GM12878 (cell line): ENCODE results near the gene H6PD. TPM values are rescaled to one million over a fixed set of nuclear protein-coding genes. Genes with fewer than 3 reads are reported as not detected.

ENCODE experiments used
- ATAC-seq: fragments of 200-7000 bp; cut with Tn5 transposase; 3 replicates; pipeline ENCODE4 v1.9.1; 2020; ENCODE audit warnings: mild to moderate bottlenecking, moderate library complexity
- BruUV-seq: library from RNA; stranded (reverse); fragments of 400-500 nt; replicated peaks from 2 replicates; lab custom pipeline; 2021; lab: Mats Ljungman, UMichigan
- CTCF ChIA-PET: fragments of 300-600 bp; sonication (Branson Sonifier 250); formaldehyde crosslinking; extraction: SDS; loops from one replicate; lab custom pipeline; 2021; ENCODE audit warnings: inconsistent platforms; lab: Yijun Ruan, JAX
- POLR2A ChIA-PET: fragments of 350-600 bp; formaldehyde crosslinking; extraction: SDS; loops from one replicate; lab custom pipeline; 2021; ENCODE audit warnings: inconsistent platforms; lab: Charles Lee
- RAD21 ChIA-PET: fragments of 300-600 bp; sonication (Branson Sonifier 250); formaldehyde crosslinking; loops from one replicate; lab custom pipeline; 2023; ENCODE audit warnings: antibody characterized with exemption; ENCODE audit not compliant: unreplicated experiment; lab: Charles Lee
- SMC1A ChIA-PET: fragments of 300-600 bp; sonication (Branson Sonifier 250); formaldehyde crosslinking; loops from one replicate; lab custom pipeline; 2023; ENCODE audit not compliant: unreplicated experiment, uncharacterized antibody; lab: Charles Lee
- DNase-seq: peaks from one replicate; pipeline ENCODE4 v3.0.0-alpha.2; 2011; ENCODE audit warnings: low read depth, low spot score
- FAIRE-seq: peaks from 3 replicates; lab custom pipeline; 2011; peaks lifted over from hg19 to GRCh38; lab: Jason Lieb, UNC
- H2AFZ ChIP-seq: 2 replicates; pipeline ENCODE4 v1.6.0; 2011; ENCODE audit warnings: low read depth, low read length, control low read depth; ENCODE audit not compliant: control insufficient read depth
- H3K27ac ChIP-seq: 2 replicates; pipeline ENCODE4 v1.5.1; 2011; ENCODE audit warnings: control low read depth; ENCODE audit not compliant: control insufficient read depth, insufficient read depth
- H3K27me3 ChIP-seq, 2 experiments: replicated peaks in 1 of 2; 2 replicates each; pipeline versions ENCODE4 v1.6.0 to v1.6.1; 2011; ENCODE audit warnings: low read length in 1 of 2; ENCODE audit not compliant: control insufficient read depth in 2 of 2, insufficient read depth in 2 of 2
- H3K36me3 ChIP-seq, 2 experiments: 2 replicates each; pipeline ENCODE4 v1.5.1; 2011; ENCODE audit warnings: low read length in 1 of 2; ENCODE audit not compliant: control insufficient read depth in 2 of 2, insufficient read depth in 2 of 2
- H3K4me1 ChIP-seq: 2 replicates; pipeline ENCODE4 v1.6.1; 2011; ENCODE audit warnings: mild to moderate bottlenecking, low read length, moderate library complexity, mixed read lengths; ENCODE audit not compliant: control insufficient read depth, insufficient read depth
- H3K4me2 ChIP-seq: 2 replicates; pipeline ENCODE4 v1.6.0; 2011; ENCODE audit warnings: control low read depth; ENCODE audit not compliant: control insufficient read depth, insufficient read depth
- H3K4me3 ChIP-seq: fragments of 200-600 bp; sonication (generic); 2 replicates; pipeline ENCODE4 v1.5.1; 2016
- H3K79me2 ChIP-seq: 2 replicates; pipeline ENCODE4 v1.6.0; 2011; ENCODE audit warnings: low read length; ENCODE audit not compliant: control insufficient read depth, insufficient read depth
- H3K9ac ChIP-seq: 2 replicates; pipeline ENCODE4 v1.8.0; 2011; ENCODE audit warnings: low read length, control low read depth, mixed read lengths; ENCODE audit not compliant: control insufficient read depth, insufficient read depth
- H3K9me3 ChIP-seq: replicated peaks from 3 replicates; pipeline ENCODE4 v1.5.1; 2011; ENCODE audit warnings: mild to moderate bottlenecking, low read length; ENCODE audit not compliant: control insufficient read depth, insufficient read depth
- H4K20me1 ChIP-seq: 2 replicates; pipeline ENCODE4 v1.6.0; 2011; ENCODE audit not compliant: control insufficient read depth, insufficient read depth
- ATF7 ChIP-seq: fragments of 450-650 bp; IDR thresholded peaks from 2 replicates; pipeline ENCODE4 v1.6.1; 2016; ENCODE audit warnings: low read depth, mild to moderate bottlenecking
- BACH1 ChIP-seq: fragments of 450-650 bp; IDR thresholded peaks from 2 replicates; pipeline ENCODE4 v1.6.1; 2017; ENCODE audit warnings: mild to moderate bottlenecking, borderline replicate concordance
- BRCA1 ChIP-seq: IDR thresholded peaks from 2 replicates; pipeline ENCODE4 v1.6.1; 2011; ENCODE audit warnings: low read depth, low read length, improper control_type of control experiment
- CBX5 ChIP-seq: sonication (generic); IDR thresholded peaks from 2 replicates; pipeline ENCODE4 v1.6.1; 2016; ENCODE audit warnings: low read depth, moderate library complexity, mild to moderate bottlenecking, inconsistent platforms
- CREB1 ChIP-seq: IDR thresholded peaks from 2 replicates; pipeline ENCODE4 v1.6.1; 2012; ENCODE audit warnings: low read depth, mild to moderate bottlenecking, inconsistent platforms
- CREM ChIP-seq: IDR thresholded peaks from 2 replicates; pipeline ENCODE4 v1.6.1; 2014; ENCODE audit warnings: antibody characterized with exemption, low read depth
- IKZF2 ChIP-seq, 2 experiments: fragments of 450-650 bp; IDR thresholded peaks; 2 replicates each; pipeline ENCODE4 v1.6.1; 2017; ENCODE audit warnings: mild to moderate bottlenecking in 2 of 2, moderate library complexity in 2 of 2
- KDM1A ChIP-seq: fragments of 200-600 bp; sonication (generic); IDR thresholded peaks from 2 replicates; pipeline ENCODE4 v1.6.1; 2016; ENCODE audit warnings: borderline replicate concordance
- MEF2A ChIP-seq: IDR thresholded peaks from 2 replicates; pipeline ENCODE4 v1.6.1; 2011; ENCODE audit warnings: low read depth, mild to moderate bottlenecking, low read length, moderate library complexity; ENCODE audit not compliant: insufficient read depth
- MTA2 ChIP-seq: fragments of 450-650 bp; IDR thresholded peaks from 2 replicates; pipeline ENCODE4 v1.6.1; 2016; ENCODE audit warnings: low read depth, mild to moderate bottlenecking, moderate library complexity
- NFIC ChIP-seq: IDR thresholded peaks from 2 replicates; pipeline ENCODE4 v1.6.1; 2012; ENCODE audit warnings: low read depth, mild to moderate bottlenecking, inconsistent platforms, low read length, moderate library complexity
- NFYB ChIP-seq: IDR thresholded peaks from 2 replicates; pipeline ENCODE4 v1.6.1; 2011; ENCODE audit warnings: low read depth, mild to moderate bottlenecking, low read length, improper control_type of control experiment, moderate library complexity; ENCODE audit not compliant: insufficient read depth
- NR2C1 ChIP-seq: fragments of 450-650 bp; IDR thresholded peaks from 2 replicates; pipeline ENCODE4 v1.6.1; 2017; ENCODE audit warnings: antibody characterized with exemption, mild to moderate bottlenecking, moderate library complexity
- NR2F1 ChIP-seq: fragments of 450-650 bp; conservative IDR thresholded peaks from 2 replicates; pipeline ENCODE4 v1.6.1; 2017; ENCODE audit warnings: mild to moderate bottlenecking
- NRF1 ChIP-seq: conservative IDR thresholded peaks from 2 replicates; pipeline ENCODE4 v1.6.1; 2011; ENCODE audit warnings: mild to moderate bottlenecking, low read depth, low read length, improper control_type of control experiment
- POLR2A ChIP-seq: IDR thresholded peaks from 2 replicates; pipeline ENCODE4 v1.6.1; 2011; ENCODE audit warnings: low read depth, mild to moderate bottlenecking, low read length
- SP1 ChIP-seq: IDR thresholded peaks from one replicate; pipeline ENCODE4 v1.6.1; 2011; ENCODE audit warnings: low read depth, low read length
- TCF3 ChIP-seq: IDR thresholded peaks from 2 replicates; pipeline ENCODE4 v1.6.1; 2012; ENCODE audit warnings: low read depth, mild to moderate bottlenecking, low read length, borderline replicate concordance; ENCODE audit not compliant: insufficient read depth
- ZSCAN29 ChIP-seq: fragments of 450-650 bp; IDR thresholded peaks from 2 replicates; pipeline ENCODE4 v1.6.1; 2017; ENCODE audit warnings: mild to moderate bottlenecking, moderate library complexity
- WGBS: methylation state at CpG from one replicate; pipeline ENCODE4 v1.1.6; 2016; ENCODE audit warnings: low lambda C conversion rate; ENCODE audit not compliant: insufficient replicate concordance, insufficient coverage; ENCODE audit errors: missing lambda C conversion rate; 5-methylcytosine and 5-hydroxymethylcytosine counted together
- in situ Hi-C: fragments of 300-500 bp; cut with MboI; formaldehyde crosslinking; loops from 9 replicates; pipeline ENCODE4 v1.14.3; 2018; ENCODE audit warnings: mixed read lengths
- intact Hi-C: fragments of 100-400 bp; cut with micrococcal nuclease; formaldehyde crosslinking; loops from one replicate; pipeline ENCODE4 v1.14.2; 2022; ENCODE audit not compliant: unreplicated experiment
- polyA plus RNA-seq, 11 experiments: library from polyadenylated mRNA; depleted of rRNA in 4 of 11; unstranded in 6 of 11; stranded (reverse) in 5 of 11; fragments of >200 nt; fragmentation: Nextera tagmentation in 4 of 11; fragmentation: Illumina TruSeq in 1 of 11; extraction: Ambion mirVana in 4 of 11; extraction: Trizol in 1 of 11; gene quantifications; 1 replicate in 1 of 11; 2 replicates in 10 of 11; pipeline versions ENCODE4 v1.2.1 to v1.2.3, GENCODE V29; 2011 to 2016; ENCODE audit warnings: inconsistent platforms in 2 of 11, missing spikeins in 2 of 11, low read depth in 1 of 11
- total RNA-seq, 4 experiments: library from RNA; depleted of rRNA in 3 of 4; stranded (reverse); fragments of >200 nt in 3 of 4; fragmentation: Illumina TruSeq in 1 of 4; extraction: Trizol in 1 of 4; gene quantifications; 2 replicates each; pipeline versions ENCODE4 v1.2.1 to v1.2.3, GENCODE V29; 2013 to 2021
- TF ChIP-seq, protein P1 (sequence below): IDR thresholded peaks from 2 replicates; pipeline ENCODE4 v1.6.1; 2011; ENCODE audit warnings: borderline replicate concordance, low read depth, mild to moderate bottlenecking, moderate library complexity, mixed read lengths, low read length; ENCODE audit not compliant: insufficient read depth; ENCODE audit errors: extremely low read length
- TF ChIP-seq, protein P2 (sequence below): fragments of 450-650 bp; IDR thresholded peaks from 2 replicates; pipeline ENCODE4 v1.6.1; 2017; ENCODE audit warnings: mild to moderate bottlenecking, moderate library complexity
- TF ChIP-seq, protein P3 (sequence below): IDR thresholded peaks from 2 replicates; pipeline ENCODE4 v1.6.1; 2012; ENCODE audit warnings: low read depth, low read length, improper control_type of control experiment

H6PD gene
- total and polyA plus RNA-seq, 10 of the 15 experiments (the other 5 are each of a cell fraction or from before 2014, with no cell fraction given): 1.2 to 20.7 (median 7.7) TPM

DNA sequence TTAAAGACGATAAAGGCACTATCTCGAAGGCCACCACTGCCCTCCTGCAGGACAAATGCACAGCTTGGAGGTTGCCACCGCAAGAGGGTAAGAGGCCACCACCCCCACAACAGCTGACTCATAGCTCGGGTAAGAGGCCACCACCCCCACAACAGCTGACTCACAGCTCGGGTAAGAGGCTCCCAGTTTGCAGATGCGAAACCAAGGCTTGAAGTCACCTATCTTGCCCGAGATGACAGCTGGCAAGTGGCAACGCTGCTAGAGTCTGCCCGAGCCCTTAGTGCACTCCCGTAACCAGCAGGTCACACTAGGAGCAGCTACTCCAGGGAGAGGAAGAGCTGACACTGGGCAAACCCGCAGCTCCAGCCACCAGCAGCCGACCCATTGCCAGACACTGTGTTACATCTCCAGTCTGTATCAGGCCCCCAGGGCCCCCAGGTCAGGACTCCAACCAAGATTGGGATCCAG is 41.0 kb downstream of the H6PD start:
- FAIRE-seq: peak; percentile 79
- peaks cover 10% of the 10 kb centered on the region for H3K4me1 ChIP-seq
- no TSS peak for BruUV-seq
- RAD21 ChIA-PET: interaction anchor here (0.8 to 0.9 kb wide), 2 partner anchors 9 to 216 kb away, joined by 3 to 6 read pairs; no protein-coding TSS in a partner anchor
- H3K27me3 ChIP-seq: no peaks in the 10 kb centered on the region
- H3K36me3 ChIP-seq: no peaks in the 10 kb centered on the region
- CTCF ChIA-PET: interaction anchor here (0.6 to 3.8 kb wide), 7 partner anchors 8 to 387 kb away, joined by 3 to 16 read pairs (median 4); no protein-coding TSS in a partner anchor
- peak; percentile 97 for ATAC-seq
- H3K9ac ChIP-seq: no peak overlapping the region
- 12% methylated on average over 12 of the region's 12 CpGs for WGBS
- intact Hi-C loops (no loop called here), in situ Hi-C loops (no loop called here)
- SMC1A ChIA-PET: interaction anchor here (1.0 to 1.7 kb wide), 6 partner anchors 9 to 215 kb away, joined by 3 to 7 read pairs (median 4); no protein-coding TSS in a partner anchor
- H4K20me1 ChIP-seq: no peaks in the 10 kb centered on the region
- H3K4me3 ChIP-seq: no peak overlapping the region
- POLR2A ChIA-PET: interaction anchor here (0.5 kb wide), 1 partner anchor 205 kb away, joined by 3 read pairs; no protein-coding TSS in a partner anchor
- H3K79me2 ChIP-seq: no peaks in the 10 kb centered on the region
- no peak overlapping the region for H3K27ac ChIP-seq
- 0 out of 2 replicates have a peak overlapping the region, but pooled peaks have one; percentile 5 for H3K4me2 ChIP-seq
- DNase-seq: peak; percentile 59
- no peaks in the 10 kb centered on the region for H3K9me3 ChIP-seq
- H2AFZ ChIP-seq: no peak overlapping the region
- peak; percentile 52 for TF ChIP-seq MTA2
- peak; percentile 21; the same call in 1 of the 2 replicates for TF ChIP-seq CREM
- no peak for TF ChIP-seq CBX5
- no peak for TF ChIP-seq POLR2A
- no peak for TF ChIP-seq KDM1A
- peak; percentile 67; the same call in 1 of the 2 replicates for TF ChIP-seq TCF3
- TF ChIP-seq CREB1: peak; percentile 33; the same call in 1 of the 2 replicates
- TF ChIP-seq, protein P1, sequence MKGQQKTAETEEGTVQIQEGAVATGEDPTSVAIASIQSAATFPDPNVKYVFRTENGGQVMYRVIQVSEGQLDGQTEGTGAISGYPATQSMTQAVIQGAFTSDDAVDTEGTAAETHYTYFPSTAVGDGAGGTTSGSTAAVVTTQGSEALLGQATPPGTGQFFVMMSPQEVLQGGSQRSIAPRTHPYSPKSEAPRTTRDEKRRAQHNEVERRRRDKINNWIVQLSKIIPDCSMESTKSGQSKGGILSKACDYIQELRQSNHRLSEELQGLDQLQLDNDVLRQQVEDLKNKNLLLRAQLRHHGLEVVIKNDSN: no peak
- TF ChIP-seq NRF1: no peak
- peak; percentile 49 for TF ChIP-seq SP1
- TF ChIP-seq NFIC: no peak
- TF ChIP-seq, protein P2, sequence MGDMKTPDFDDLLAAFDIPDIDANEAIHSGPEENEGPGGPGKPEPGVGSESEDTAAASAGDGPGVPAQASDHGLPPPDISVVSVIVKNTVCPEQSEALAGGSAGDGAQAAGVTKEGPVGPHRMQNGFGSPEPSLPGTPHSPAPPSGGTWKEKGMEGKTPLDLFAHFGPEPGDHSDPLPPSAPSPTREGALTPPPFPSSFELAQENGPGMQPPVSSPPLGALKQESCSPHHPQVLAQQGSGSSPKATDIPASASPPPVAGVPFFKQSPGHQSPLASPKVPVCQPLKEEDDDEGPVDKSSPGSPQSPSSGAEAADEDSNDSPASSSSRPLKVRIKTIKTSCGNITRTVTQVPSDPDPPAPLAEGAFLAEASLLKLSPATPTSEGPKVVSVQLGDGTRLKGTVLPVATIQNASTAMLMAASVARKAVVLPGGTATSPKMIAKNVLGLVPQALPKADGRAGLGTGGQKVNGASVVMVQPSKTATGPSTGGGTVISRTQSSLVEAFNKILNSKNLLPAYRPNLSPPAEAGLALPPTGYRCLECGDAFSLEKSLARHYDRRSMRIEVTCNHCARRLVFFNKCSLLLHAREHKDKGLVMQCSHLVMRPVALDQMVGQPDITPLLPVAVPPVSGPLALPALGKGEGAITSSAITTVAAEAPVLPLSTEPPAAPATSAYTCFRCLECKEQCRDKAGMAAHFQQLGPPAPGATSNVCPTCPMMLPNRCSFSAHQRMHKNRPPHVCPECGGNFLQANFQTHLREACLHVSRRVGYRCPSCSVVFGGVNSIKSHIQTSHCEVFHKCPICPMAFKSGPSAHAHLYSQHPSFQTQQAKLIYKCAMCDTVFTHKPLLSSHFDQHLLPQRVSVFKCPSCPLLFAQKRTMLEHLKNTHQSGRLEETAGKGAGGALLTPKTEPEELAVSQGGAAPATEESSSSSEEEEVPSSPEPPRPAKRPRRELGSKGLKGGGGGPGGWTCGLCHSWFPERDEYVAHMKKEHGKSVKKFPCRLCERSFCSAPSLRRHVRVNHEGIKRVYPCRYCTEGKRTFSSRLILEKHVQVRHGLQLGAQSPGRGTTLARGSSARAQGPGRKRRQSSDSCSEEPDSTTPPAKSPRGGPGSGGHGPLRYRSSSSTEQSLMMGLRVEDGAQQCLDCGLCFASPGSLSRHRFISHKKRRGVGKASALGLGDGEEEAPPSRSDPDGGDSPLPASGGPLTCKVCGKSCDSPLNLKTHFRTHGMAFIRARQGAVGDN: no peak
- no peak for TF ChIP-seq NFYB
- TF ChIP-seq NR2F1: peak; percentile 99
- peak; percentile 26 to 39; a peak in 1 of 4 replicates for TF ChIP-seq IKZF2 (IDR thresholded peaks at IDR 0.05)
- TF ChIP-seq BACH1: peak; percentile 73; the same call in 1 of the 2 replicates
- TF ChIP-seq BRCA1: no peak
- TF ChIP-seq ZSCAN29: no peak; the same call in 1 of the 2 replicates
- TF ChIP-seq MEF2A: no peak
- TF ChIP-seq NR2C1: no peak
- TF ChIP-seq, protein P3, sequence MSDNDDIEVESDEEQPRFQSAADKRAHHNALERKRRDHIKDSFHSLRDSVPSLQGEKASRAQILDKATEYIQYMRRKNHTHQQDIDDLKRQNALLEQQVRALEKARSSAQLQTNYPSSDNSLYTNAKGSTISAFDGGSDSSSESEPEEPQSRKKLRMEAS: no peak
- peak; percentile 69 for TF ChIP-seq ATF7
